HCT116 (cell line): ENCODE results near the gene RPL18A. TPM values are rescaled to one million over a fixed set of nuclear protein-coding genes. Genes with fewer than 3 reads are reported as not detected.

ENCODE experiments used
- ATAC-seq: fragments of 200-7000 bp; cut with Tn5 transposase; 2 replicates; pipeline ENCODE4 v1.9.1; 2020; ENCODE audit warnings: mild to moderate bottlenecking, moderate library complexity
- BruUV-seq: library from RNA; stranded (reverse); fragments of 400-500 nt; replicated peaks from 2 replicates; lab custom pipeline; 2021; lab: Mats Ljungman, UMichigan
- CTCF ChIA-PET: fragments of 300-600 bp; sonication (Branson Sonifier 250); formaldehyde crosslinking; loops from one replicate; lab custom pipeline; 2021; ENCODE audit warnings: antibody characterized with exemption; lab: Charles Lee
- POLR2A ChIA-PET: fragments of 300-600, 350-600 bp; sonication (Branson Sonifier 250); formaldehyde crosslinking; loops from one replicate; lab custom pipeline; 2021; ENCODE audit warnings: antibody characterized with exemption; lab: Charles Lee
- RAD21 ChIA-PET, 2 experiments: fragments of 300-600 bp; sonication (Branson Sonifier 250); formaldehyde crosslinking; loops; one replicate each; lab custom pipeline; 2023; ENCODE audit warnings: low total read pairs in 2 of 2; ENCODE audit not compliant: uncharacterized antibody in 2 of 2, unreplicated experiment in 2 of 2, low non-redundant PET in 1 of 2; lab: Charles Lee
- DNase-seq: peaks from one replicate; pipeline ENCODE4 v3.0.0-alpha.2; 2010; ENCODE audit warnings: low read depth, low spot score
- H2AFZ ChIP-seq: fragments of 200-600 bp; shearing (Covaris generic), sonication (generic); 2 replicates; pipeline ENCODE4 v1.6.1; 2017; ENCODE audit warnings: low read depth, mixed run types, mixed read lengths, antibody characterized with exemption, low read length; ENCODE audit not compliant: poor library complexity, severe bottlenecking
- H3K27ac ChIP-seq: 2 replicates; pipeline ENCODE4 v1.5.1; 2012; ENCODE audit warnings: low read depth, low read length
- H3K27me3 ChIP-seq: fragments of 200-600 bp; sonication (generic); 2 replicates; pipeline ENCODE4 v1.6.1; 2016; ENCODE audit warnings: mixed run types, low read length, mixed read lengths; ENCODE audit not compliant: insufficient read depth
- H3K36me3 ChIP-seq, 2 experiments: fragments of 200-500 bp in 1 of 2; fragments of 200-600 bp in 1 of 2; sonication (Bioruptor generic) in 1 of 2; sonication (generic) in 1 of 2; 2 replicates each; pipeline versions ENCODE4 v1.5.1 to v1.6.1; 2014 to 2016; ENCODE audit warnings: low read length in 2 of 2, inconsistent platforms in 1 of 2, mixed read lengths in 1 of 2, mixed run types in 1 of 2; ENCODE audit not compliant: insufficient read depth in 2 of 2, control insufficient read depth in 1 of 2
- H3K4me1 ChIP-seq, 2 experiments: fragments of 200-600 bp in 1 of 2; sonication (generic) in 1 of 2; 2 replicates each; pipeline versions ENCODE4 v1.5.1 to v1.6.1; 2012 to 2017; ENCODE audit warnings: low read length in 2 of 2, inconsistent platforms in 1 of 2, mild to moderate bottlenecking in 1 of 2, mixed read lengths in 1 of 2, mixed run types in 1 of 2, moderate library complexity in 1 of 2; ENCODE audit not compliant: insufficient read depth in 2 of 2, control insufficient read depth in 1 of 2
- H3K4me2 ChIP-seq: fragments of 200-600 bp; sonication (generic); 2 replicates; pipeline ENCODE4 v1.6.1; 2017; ENCODE audit warnings: mixed run types, low read length, mixed read lengths
- H3K4me3 ChIP-seq, 2 experiments: fragments of 200-600 bp in 1 of 2; sonication (generic) in 1 of 2; replicated peaks in 1 of 2; 2 replicates each; pipeline ENCODE4 v1.5.1; 2011 to 2016; ENCODE audit warnings: low read length in 2 of 2, control low read depth in 1 of 2, low read depth in 1 of 2, mild to moderate bottlenecking in 1 of 2, mixed read lengths in 1 of 2, mixed run types in 1 of 2
- H3K79me2 ChIP-seq: fragments of 200-600 bp; sonication (generic); 2 replicates; pipeline ENCODE4 v1.6.1; 2017; ENCODE audit warnings: mild to moderate bottlenecking, mixed run types, low read length, moderate library complexity, mixed read lengths; ENCODE audit not compliant: insufficient read depth
- H3K9ac ChIP-seq: fragments of 200-600 bp; sonication (generic); 2 replicates; pipeline ENCODE4 v1.6.1; 2016; ENCODE audit warnings: low read length, mixed read lengths
- H3K9me2 ChIP-seq: fragments of 200-600 bp; sonication (generic), shearing (Covaris generic); 2 replicates; pipeline ENCODE4 v1.6.1; 2017; ENCODE audit warnings: mixed run types, mild to moderate bottlenecking, moderate library complexity; ENCODE audit not compliant: insufficient read depth
- H3K9me3 ChIP-seq, 2 experiments: fragments of 200-500 bp in 1 of 2; fragments of 200-600 bp in 1 of 2; sonication (Bioruptor generic) in 1 of 2; sonication (generic) in 1 of 2; 2 replicates each; pipeline ENCODE4 v1.6.1; 2014 to 2017; ENCODE audit warnings: low read length in 2 of 2, mixed read lengths in 2 of 2, inconsistent platforms in 1 of 2, low read depth in 1 of 2, mild to moderate bottlenecking in 1 of 2, mixed run types in 1 of 2, moderate library complexity in 1 of 2; ENCODE audit not compliant: control insufficient read depth in 1 of 2, insufficient read depth in 1 of 2
- H4K20me1 ChIP-seq: fragments of 200-600 bp; sonication (generic), shearing (Covaris generic); 2 replicates; pipeline ENCODE4 v1.6.1; 2017; ENCODE audit warnings: mixed run types, mild to moderate bottlenecking, moderate library complexity; ENCODE audit not compliant: insufficient read depth
- ELF1 ChIP-seq: IDR thresholded peaks from 2 replicates; pipeline ENCODE4 v1.6.1; 2012; ENCODE audit warnings: low read depth, borderline replicate concordance
- FOSL1 ChIP-seq: IDR thresholded peaks from 2 replicates; pipeline ENCODE4 v1.6.1; 2012; ENCODE audit warnings: low read depth
- POLR2A ChIP-seq: IDR thresholded peaks from 2 replicates; pipeline ENCODE4 v1.7.0; 2011; ENCODE audit warnings: borderline replicate concordance; ENCODE audit not compliant: insufficient read depth, insufficient read length; ENCODE audit errors: extremely low read depth
- RAD21 ChIP-seq: IDR thresholded peaks from 2 replicates; pipeline ENCODE4 v1.6.1; 2012; ENCODE audit warnings: low read depth, mild to moderate bottlenecking
- SP1 ChIP-seq: IDR thresholded peaks from 2 replicates; pipeline ENCODE4 v1.6.1; 2012; ENCODE audit warnings: low read depth
- ZNF274 ChIP-seq: fragments of 200-500 bp; sonication (Bioruptor generic); IDR thresholded peaks from 2 replicates; pipeline ENCODE4 v1.6.1; 2014; ENCODE audit warnings: mild to moderate bottlenecking, low read depth, low read length, inconsistent platforms
- intact Hi-C: fragments of 100-400 bp; cut with micrococcal nuclease; formaldehyde crosslinking; loops from 2 replicates; pipeline ENCODE4 v1.10.0; 2022
- total RNA-seq: library from RNA; stranded (reverse); gene quantifications from one replicate; pipeline ENCODE4 v1.2.1, GENCODE V29; 2021; ENCODE audit not compliant: unreplicated experiment

The RPL18A gene
- total RNA-seq, 1 experiment from 2014 or later = 3,525 TPM

GRCh38 chr19:17909003-17909732, 49.5 kb downstream of the RPL18A start:
- no peaks in the 10 kb centered on the region for H3K9me2 ChIP-seq
- CTCF ChIA-PET = no interaction called here

DNA sequence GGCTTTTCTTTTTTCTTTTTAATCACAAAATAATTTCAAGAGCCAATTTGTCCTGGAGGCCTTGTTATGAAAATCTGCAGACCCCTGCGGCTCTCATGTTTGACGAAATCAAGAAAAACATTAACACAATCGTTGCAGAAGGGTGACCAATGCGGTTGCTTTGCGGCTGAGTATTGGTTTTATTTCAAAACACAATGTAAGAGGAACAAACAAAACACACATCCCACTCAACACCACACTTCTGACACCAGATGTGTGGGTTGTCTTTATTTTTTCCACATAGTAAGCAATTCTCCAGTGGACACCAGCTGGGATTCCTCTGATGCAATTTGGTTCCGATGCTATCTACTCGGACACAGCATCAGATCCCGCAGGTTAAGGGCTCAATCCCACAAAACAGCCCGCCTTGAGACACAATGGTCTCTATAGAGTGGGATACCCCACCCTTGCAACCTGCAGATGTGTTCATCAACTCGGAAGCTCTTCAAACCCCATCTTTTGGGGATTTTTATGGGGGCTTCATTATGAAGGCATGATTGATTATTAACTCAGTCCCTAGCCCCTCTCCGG, 51.2 kb downstream of the RPL18A start:
- no peaks in the 10 kb centered on the region for H4K20me1 ChIP-seq
- H3K9ac ChIP-seq = no peak overlapping the region
- H3K27me3 ChIP-seq = no peaks in the 10 kb centered on the region
- CTCF ChIA-PET = no interaction called here
- ATAC-seq (no peak), DNase-seq (no peak)
- peaks cover 11 to 14% of the 10 kb centered on the region in 2 experiments for H3K4me1 ChIP-seq
- H3K9me3 ChIP-seq = no peaks in the 10 kb centered on the region
- H3K36me3 ChIP-seq = no peaks in the 10 kb centered on the region
- no TSS peak for BruUV-seq
- TF ChIP-seq POLR2A (no peak), ELF1 (no peak), FOSL1 (no peak), RAD21 (no peak)
- no peaks in the 10 kb centered on the region for H3K79me2 ChIP-seq
- no peaks in the 10 kb centered on the region for H3K9me2 ChIP-seq
- H3K27ac ChIP-seq = no peak overlapping the region
- no peak overlapping the region for H2AFZ ChIP-seq
- POLR2A ChIA-PET = no interaction called here
- intact Hi-C loops = no loop called here
- no peak overlapping the region for H3K4me2 ChIP-seq
- RAD21 ChIA-PET = no interaction called here
- H3K4me3 ChIP-seq = no peak overlapping the region

More at GRCh38 chr19:17909003-17909732, 49.5 kb downstream of the RPL18A start:
- RAD21 ChIA-PET = no interaction called here
- Histone ChIP-seq H3K36me3 (no peaks in the 10 kb centered on the region), H3K27me3 (no peaks in the 10 kb centered on the region), H3K9me3 (no peaks in the 10 kb centered on the region), H4K20me1 (no peaks in the 10 kb centered on the region), H2AFZ (no peak overlapping the region), H3K27ac (peak overlapping the region; percentile 56), H3K4me3 (no peak overlapping the region), H3K79me2 (no peaks in the 10 kb centered on the region), H3K4me2 (peak overlapping the region; percentile 21; the same call in 1 of the 2 replicates), H3K9ac (no peak overlapping the region), H3K4me1 (peaks cover 7 to 12% of the 10 kb centered on the region in 2 experiments; a peak in 3 of 4 replicates)
- no TSS peak for BruUV-seq
- intact Hi-C loops = no loop called here
- ATAC-seq (peak; percentile 30; the same call in 1 of the 2 replicates), DNase-seq (no peak)
- POLR2A ChIA-PET = interaction anchor here (0.5 kb wide), 1 partner anchor 22 kb away, joined by 3 read pairs; no protein-coding TSS in a partner anchor
- TF ChIP-seq POLR2A (no peak), ZNF274 (no peak), SP1 (0 out of 2 replicates have a peak, but pooled peaks have one; percentile 15)

Other genes with a start within 250 kb of the RPL18A start
- 29.0 TPM for gene UNC13A, start 171.6 kb upstream of the RPL18A start, total RNA-seq
- gene MAP1S, start 140.4 kb upstream of the RPL18A start, total RNA-seq = 80.8 TPM
- 28.1 TPM for gene FCHO1, start 108.4 kb upstream of the RPL18A start, total RNA-seq
- 22.2 TPM for gene B3GNT3, start 64.8 kb upstream of the RPL18A start, total RNA-seq
- 0.96 TPM for gene INSL3, start 38.4 kb upstream of the RPL18A start, total RNA-seq
- gene JAK3, start 11.9 kb upstream of the RPL18A start, total RNA-seq = 5.7 TPM
- 0.59 TPM for gene SLC5A5, start 12.0 kb downstream of the RPL18A start, total RNA-seq
- 177 TPM for gene CCDC124, start 73.1 kb downstream of the RPL18A start, total RNA-seq
- 0.61 TPM for gene KCNN1, start 107.2 kb downstream of the RPL18A start, total RNA-seq
- 36.5 TPM for gene ARRDC2, start 148.3 kb downstream of the RPL18A start, total RNA-seq
- not detected for gene IL12RB1, start 227.0 kb downstream of the RPL18A start, total RNA-seq
- gene MAST3, start 237.9 kb downstream of the RPL18A start, total RNA-seq = 14.2 TPM